CD4-positive, alpha-beta T cell treated with Interleukin-1 beta for 1 hour (primary cell): ENCODE results near the gene ACSL1.

Source experiments
- DNase-seq, 2 donors: peaks; one replicate each; pipeline ENCODE4 v3.0.0-alpha.2; 2020 to 2022

The ACSL1 gene, protein sequence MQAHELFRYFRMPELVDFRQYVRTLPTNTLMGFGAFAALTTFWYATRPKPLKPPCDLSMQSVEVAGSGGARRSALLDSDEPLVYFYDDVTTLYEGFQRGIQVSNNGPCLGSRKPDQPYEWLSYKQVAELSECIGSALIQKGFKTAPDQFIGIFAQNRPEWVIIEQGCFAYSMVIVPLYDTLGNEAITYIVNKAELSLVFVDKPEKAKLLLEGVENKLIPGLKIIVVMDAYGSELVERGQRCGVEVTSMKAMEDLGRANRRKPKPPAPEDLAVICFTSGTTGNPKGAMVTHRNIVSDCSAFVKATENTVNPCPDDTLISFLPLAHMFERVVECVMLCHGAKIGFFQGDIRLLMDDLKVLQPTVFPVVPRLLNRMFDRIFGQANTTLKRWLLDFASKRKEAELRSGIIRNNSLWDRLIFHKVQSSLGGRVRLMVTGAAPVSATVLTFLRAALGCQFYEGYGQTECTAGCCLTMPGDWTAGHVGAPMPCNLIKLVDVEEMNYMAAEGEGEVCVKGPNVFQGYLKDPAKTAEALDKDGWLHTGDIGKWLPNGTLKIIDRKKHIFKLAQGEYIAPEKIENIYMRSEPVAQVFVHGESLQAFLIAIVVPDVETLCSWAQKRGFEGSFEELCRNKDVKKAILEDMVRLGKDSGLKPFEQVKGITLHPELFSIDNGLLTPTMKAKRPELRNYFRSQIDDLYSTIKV

GRCh38 chr4:184825896-184826690, at the start of gene ACSL1:
Gene ACSL1, minus strand, starts transcription at chr4:184825968. Its CDS starts 22,454 bp downstream, at chr4:184803514.
- DNase-seq: peak; percentile 85 to 89

GRCh38 chr4:184873054-184873453, 47.3 kb upstream of the ACSL1 start:
- DNase-seq: no peak

- DNase-seq: no peak
These were observed 45.0 kb upstream of the ACSL1 start for GRCh38 chr4:184870718-184871117.

GRCh38 chr4:184868623-184869022, 42.9 kb upstream of the ACSL1 start:
- no peak for DNase-seq

DNA sequence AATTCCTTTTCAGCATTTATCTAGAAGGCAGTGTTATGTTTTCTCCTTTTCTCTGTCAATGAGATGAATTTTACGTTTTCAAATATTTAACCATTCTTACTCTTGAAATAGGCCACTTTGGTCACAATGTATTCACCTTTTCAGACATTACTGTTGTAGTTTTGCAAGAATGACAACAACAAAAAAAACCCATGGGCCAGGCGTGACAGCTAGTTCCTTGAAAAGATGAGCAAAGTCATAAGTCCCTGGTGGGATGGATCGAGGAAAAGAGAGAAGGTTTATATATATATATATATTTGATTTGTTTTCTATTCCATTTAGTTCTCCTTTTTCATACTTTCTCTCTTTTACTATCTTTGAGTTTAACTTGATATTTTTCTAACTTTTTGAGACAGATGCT, 38.1 kb upstream of the ACSL1 start:
- no peak for DNase-seq

- DNase-seq: no peak
These were observed 35.3 kb upstream of the ACSL1 start for GRCh38 chr4:184861047-184861446.

DNA sequence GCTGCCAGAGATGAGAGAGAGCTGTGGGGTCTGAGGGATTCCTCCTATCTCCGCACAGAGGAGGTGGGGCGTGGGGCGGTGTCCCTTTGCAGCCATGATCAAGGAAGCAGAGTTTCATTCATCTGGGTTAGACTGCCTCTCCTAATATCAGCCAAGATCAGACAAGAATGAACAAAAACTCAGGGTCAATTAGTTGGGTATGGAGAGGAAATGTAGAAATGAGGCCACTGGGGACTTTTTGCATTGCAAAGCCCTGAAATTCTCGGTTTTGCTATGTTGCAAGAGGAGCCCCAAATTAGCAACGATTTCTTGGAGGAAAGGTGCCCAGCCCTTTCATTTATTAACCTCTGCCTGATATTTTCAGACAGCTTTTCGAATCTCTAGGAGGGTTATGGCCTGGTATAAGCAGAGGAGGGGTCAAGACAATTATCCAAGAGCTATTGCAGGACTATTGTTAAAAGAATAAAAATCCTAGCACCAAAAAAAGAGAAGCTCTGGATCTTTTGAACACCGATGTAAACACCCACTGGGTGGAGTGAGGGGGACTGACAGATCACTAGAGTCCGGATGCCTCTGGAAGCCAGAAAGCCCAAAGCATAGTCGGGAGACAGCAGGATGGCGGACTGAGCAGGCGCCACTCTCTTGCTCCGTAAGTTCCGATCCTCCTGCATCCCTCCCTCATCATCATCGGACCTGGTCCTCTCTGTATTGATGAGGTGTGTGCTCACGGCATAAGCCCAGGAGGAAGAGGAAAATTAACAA, 34.4 kb upstream of the ACSL1 start:
- DNase-seq: no peak

DNA sequence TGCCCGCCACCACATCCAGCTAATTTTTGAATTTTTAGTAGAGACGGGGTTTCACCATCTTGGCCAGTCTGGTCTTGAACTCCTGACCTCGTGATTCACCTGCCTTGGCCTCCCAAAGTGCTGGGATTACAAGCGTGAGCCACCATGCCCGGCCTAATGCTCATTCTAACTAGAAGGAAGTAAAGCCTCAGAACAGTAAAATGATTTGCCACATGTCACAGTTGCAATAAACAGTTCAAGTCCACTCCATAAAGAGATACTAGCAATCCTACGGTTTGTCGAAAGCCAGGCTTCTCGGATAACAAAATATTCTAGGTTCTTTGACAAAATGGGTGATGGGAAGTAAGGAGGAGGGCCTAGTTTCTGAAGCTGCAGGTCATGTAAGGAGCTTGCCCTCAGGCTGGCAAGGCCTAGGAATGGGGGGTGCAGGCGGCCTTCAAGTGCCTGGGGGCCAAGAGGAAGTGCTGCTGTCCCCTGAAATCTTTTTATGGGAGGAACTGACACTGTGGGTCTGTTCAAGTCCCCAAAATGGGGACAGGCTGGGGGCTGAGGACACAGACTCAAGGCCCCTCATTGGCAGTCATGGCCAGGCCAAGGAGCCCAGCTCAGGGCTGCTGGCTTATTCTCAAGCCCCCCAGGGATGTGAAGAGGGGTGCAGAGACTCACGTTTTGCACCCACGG, 31.8 kb upstream of the ACSL1 start:
- DNase-seq: no peak

DNA sequence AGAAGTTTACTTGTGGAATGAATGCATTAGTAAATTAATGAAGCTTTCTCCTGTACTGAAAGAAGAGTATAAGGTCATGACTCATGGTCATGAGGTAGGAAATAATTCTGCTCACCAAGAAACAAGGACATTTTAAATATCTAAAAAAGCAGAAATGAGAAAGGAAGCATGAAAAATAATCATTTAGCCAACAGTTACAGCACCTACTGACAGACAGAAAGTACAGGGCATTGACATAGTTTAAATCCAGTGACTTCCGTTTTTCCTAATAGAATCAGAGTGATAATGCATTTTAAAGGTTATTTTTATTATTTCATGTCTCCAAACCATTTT, 30.5 kb upstream of the ACSL1 start:
- no peak for DNase-seq

GRCh38 chr4:184854673-184855072, 28.9 kb upstream of the ACSL1 start:
- peak; percentile 9 to 65 for DNase-seq

DNA sequence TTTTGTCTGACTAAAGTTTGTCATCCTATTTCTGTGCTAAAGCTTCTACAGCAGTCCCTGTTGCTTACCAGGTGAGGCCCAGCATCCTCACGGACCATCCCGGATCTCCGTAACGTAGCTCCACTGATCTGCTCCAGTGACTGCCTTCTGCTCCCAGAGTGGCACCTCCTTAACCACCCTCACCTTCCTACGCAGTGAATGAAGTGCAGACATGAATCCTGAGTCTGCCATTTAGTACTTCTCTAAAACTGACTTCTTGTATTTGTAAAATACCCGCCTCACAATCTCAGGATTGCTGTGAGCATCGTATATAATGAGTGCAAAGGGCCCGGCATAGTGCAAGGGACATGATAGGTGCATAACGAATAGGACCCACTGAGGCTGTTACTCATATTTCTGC, 27.7 kb upstream of the ACSL1 start:
- no peak for DNase-seq

GRCh38 chr4:184851886-184852285, 26.1 kb upstream of the ACSL1 start:
- no peak for DNase-seq

DNA sequence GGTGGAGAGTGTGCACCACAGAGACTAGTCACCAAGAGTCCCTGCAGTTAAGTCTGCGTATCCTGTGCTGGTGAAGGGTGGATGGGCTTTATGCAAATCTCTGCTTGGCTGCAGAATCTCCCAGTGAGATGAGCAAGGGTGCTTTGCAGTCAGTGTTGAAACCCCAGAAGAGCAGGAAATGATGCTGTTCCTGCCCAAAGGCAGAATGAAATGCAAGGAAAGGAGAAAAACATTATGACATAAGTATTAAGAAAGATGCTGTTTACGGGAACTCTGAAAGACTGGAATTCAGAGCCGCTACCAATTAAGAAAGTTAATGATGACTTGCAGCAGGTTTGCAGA, 25.4 kb upstream of the ACSL1 start:
- peak in 1 of 2 donors; percentile 72 for DNase-seq

DNA sequence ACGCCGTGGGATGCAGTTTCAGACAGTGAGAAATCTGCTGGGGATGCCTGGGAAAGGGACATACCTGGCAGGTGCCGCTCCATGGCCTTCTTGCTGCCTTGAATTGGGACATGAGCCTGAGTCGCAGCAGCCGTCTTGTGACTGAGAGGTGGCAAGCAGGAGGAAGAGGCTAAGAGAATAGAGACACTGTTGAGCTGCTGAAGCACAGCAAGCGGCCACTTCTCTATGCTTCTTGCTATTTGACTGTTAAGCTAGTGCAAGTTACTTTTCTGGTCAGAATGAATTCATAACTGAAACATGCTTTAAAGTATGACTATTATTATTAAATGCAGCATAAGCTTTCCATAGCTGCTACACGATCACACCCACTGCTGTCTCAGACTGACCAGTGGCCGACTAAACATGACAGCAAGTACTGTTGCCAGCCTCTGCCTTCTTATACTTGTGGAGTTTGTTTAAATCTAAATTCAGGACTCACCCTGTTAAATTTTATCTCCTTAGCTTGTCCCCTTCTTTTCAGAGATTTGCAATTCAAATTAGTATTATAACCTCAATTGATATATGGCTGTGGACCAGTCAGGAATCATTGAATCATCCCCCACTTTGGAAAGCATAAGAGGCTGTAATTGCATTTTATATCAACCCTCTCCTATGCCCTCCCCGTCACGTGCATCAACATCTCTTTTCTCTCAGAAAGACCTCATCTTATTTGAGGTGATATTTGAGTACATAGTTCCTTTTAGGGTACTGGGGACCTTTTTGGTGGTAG, 24.8 kb upstream of the ACSL1 start:
- no peak for DNase-seq

GRCh38 chr4:184850018-184850417, 24.2 kb upstream of the ACSL1 start:
- DNase-seq: no peak

- no peak for DNase-seq
These were observed 23.4 kb upstream of the ACSL1 start for GRCh38 chr4:184849185-184849584.

DNA sequence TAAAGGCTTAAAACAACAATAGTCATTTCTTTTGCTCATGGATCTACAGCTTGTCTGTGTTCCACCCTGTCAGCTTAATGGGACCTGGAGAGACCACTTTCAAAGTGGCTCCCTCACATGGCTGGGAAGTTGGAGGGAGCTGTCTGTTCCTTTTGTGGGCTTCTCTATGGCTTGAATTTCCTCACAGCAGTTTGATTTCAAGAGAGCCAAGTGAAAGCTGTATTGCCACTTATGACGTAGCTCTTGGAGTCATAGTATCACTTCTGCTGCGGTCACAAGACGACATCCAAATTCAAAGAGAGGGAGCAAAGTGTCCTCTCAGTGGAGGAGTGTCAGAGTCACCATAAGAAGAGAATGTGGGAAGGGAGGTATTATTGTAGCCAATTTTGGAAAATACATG, 22.7 kb upstream of the ACSL1 start:
- peak; percentile 18 to 45 for DNase-seq

DNA sequence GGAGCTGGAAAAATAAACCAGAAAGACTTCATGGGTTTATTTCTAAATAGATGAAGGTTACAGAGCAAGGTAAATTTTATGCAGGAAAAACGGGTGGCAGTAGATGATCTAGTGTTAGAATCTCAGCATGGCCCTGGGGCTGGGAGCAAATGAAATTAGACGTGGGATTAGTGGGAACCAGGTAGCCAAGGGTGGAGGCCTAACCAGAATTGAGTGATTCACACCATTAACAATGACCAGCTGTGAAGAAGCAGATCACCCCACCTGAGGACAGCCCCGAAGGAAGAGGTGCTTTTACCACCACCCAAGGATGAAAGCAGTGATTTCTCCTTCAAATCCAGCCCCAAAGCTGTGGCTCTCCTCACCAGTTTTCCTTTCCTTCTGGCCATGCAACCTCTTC, 20.8 kb upstream of the ACSL1 start:
- no peak for DNase-seq

DNA sequence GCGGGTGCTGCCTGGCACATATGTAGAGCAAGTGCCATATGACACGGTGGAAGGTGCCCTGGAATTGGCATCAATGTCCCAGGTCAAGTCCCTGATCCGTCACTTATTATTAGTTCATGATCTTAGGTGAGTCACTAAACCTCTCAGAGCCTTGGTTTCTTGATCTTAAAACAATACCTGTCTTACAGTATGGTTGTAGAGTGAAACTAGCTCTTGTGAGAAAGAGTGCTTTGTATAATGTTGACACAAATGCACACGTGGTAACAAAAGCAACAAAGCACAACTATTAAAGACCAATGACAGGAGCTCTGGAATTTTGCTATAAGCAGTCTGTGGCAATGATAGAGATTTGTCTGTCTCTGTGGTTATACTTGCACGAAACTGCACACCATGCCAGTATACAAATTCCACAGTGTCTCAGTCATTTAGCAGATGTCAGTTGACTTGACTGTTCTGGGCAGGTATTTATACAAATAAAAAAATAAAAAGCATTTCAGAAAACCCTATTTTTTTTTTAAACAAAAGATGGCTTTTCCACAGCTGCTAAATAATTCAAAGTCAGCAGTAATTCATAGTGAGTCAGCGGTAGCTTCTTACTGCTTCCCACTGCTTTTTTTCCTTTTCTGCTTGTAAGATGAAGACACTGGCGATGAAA, 19.7 kb upstream of the ACSL1 start:
- no peak for DNase-seq

- DNase-seq: no peak
These were observed 19.0 kb upstream of the ACSL1 start for GRCh38 chr4:184844742-184845141.

GRCh38 chr4:184843984-184844554, 18.3 kb upstream of the ACSL1 start:
- no peak for DNase-seq
